ENCODE data around the gene GPR142. TPM values are rescaled to one million over a fixed set of nuclear protein-coding genes. Genes with fewer than 3 reads are reported as not detected.

GPR142 gene
- total and polyA plus RNA-seq, 10 of the 15 experiments (the other 5 are each of a cell fraction or from before 2014, with no cell fraction given): not detected

GRCh38 chr17:74345433-74346241 is 21.7 kb upstream of the GPR142 start:
- Histone ChIP-seq H3K79me2 (ENCODE audit: control insufficient read depth, insufficient read depth, low read length) (no peaks in the 10 kb centered on the region), H3K9me3 (replicated peaks; ENCODE audit: control insufficient read depth, insufficient read depth, low read length) (no peaks in the 10 kb centered on the region), H3K4me3 (no peak overlapping the region), H4K20me1 (ENCODE audit: control insufficient read depth, insufficient read depth) (no peaks in the 10 kb centered on the region), H3K27ac (ENCODE audit: control insufficient read depth, insufficient read depth) (no peak overlapping the region), H2AFZ (ENCODE audit: control insufficient read depth, low read depth, low read length) (no peak overlapping the region), H3K36me3 (ENCODE audit: control insufficient read depth in 2 of 2, insufficient read depth in 2 of 2, low read length in 1 of 2) (no peaks in the 10 kb centered on the region), H3K4me2 (ENCODE audit: control insufficient read depth, insufficient read depth) (no peak overlapping the region), H3K9ac (ENCODE audit: control insufficient read depth, insufficient read depth, low read length) (no peak overlapping the region), H3K4me1 (ENCODE audit: control insufficient read depth, insufficient read depth, low read length) (no peaks in the 10 kb centered on the region), H3K27me3 (replicated peaks in 1 of 2; ENCODE audit: control insufficient read depth in 2 of 2, insufficient read depth in 2 of 2, low read length in 1 of 2) (no peaks in the 10 kb centered on the region; a peak in 2 of 4 replicates)
- BruUV-seq (replicated peaks): no TSS peak
- intact Hi-C loops (cut with micrococcal nuclease; ENCODE audit: unreplicated experiment): no loop called here
- FAIRE-seq: no peak
- ChIA-PET RAD21 (ENCODE audit: unreplicated experiment) (no interaction called here), CTCF (no interaction called here), POLR2A (no interaction called here), SMC1A (ENCODE audit: uncharacterized antibody, unreplicated experiment) (no interaction called here)
- 12% methylated on average over 13 of the region's 13 CpGs for WGBS (ENCODE audit: insufficient coverage, insufficient replicate concordance, low lambda C conversion rate, missing lambda C conversion rate)
- no peak for DNase-seq (ENCODE audit: low read depth, low spot score)
- ATAC-seq: peak; percentile 53
- in situ Hi-C loops (cut with MboI): no loop called here
- no peak for TF ChIP-seq EZH2 (IDR thresholded peaks at IDR 0.05; ENCODE audit: borderline replicate concordance, control insufficient read depth, low read depth, low read length)
- peak in 1 of 2 experiments; percentile 37; a peak in 1 of 4 replicates for TF ChIP-seq BHLHE40 (IDR thresholded peaks at IDR 0.05; ENCODE audit: borderline replicate concordance in 1 of 2, low read depth in 2 of 2, low read length in 1 of 2)

- ChIA-PET RAD21 (ENCODE audit: unreplicated experiment) (interaction anchor here (1.3 kb wide), 1 partner anchor 47 kb away, joined by 4 read pairs; no protein-coding TSS in a partner anchor), SMC1A (ENCODE audit: uncharacterized antibody, unreplicated experiment) (interaction anchor here (0.5 kb wide), 1 partner anchor 51 kb away, joined by 3 read pairs; no protein-coding TSS in a partner anchor), CTCF (interaction anchor here (0.7 to 1.3 kb wide), 2 partner anchors 15 to 20 kb away, joined by 3 read pairs; no protein-coding TSS in a partner anchor), POLR2A (no interaction called here)
- Histone ChIP-seq H3K27me3 (replicated peaks in 1 of 2; ENCODE audit: control insufficient read depth in 2 of 2, insufficient read depth in 2 of 2, low read length in 1 of 2) (peaks cover 3% of the 10 kb centered on the region in 2 experiments; a peak in 3 of 4 replicates), H3K4me2 (ENCODE audit: control insufficient read depth, insufficient read depth) (no peak overlapping the region), H3K36me3 (ENCODE audit: control insufficient read depth in 2 of 2, insufficient read depth in 2 of 2, low read length in 1 of 2) (no peaks in the 10 kb centered on the region), H2AFZ (ENCODE audit: control insufficient read depth, low read depth, low read length) (no peak overlapping the region), H3K79me2 (ENCODE audit: control insufficient read depth, insufficient read depth, low read length) (no peaks in the 10 kb centered on the region), H3K27ac (ENCODE audit: control insufficient read depth, insufficient read depth) (no peak overlapping the region), H3K4me3 (no peak overlapping the region), H4K20me1 (ENCODE audit: control insufficient read depth, insufficient read depth) (no peaks in the 10 kb centered on the region), H3K9ac (ENCODE audit: control insufficient read depth, insufficient read depth, low read length) (no peak overlapping the region), H3K4me1 (ENCODE audit: control insufficient read depth, insufficient read depth, low read length) (no peaks in the 10 kb centered on the region), H3K9me3 (replicated peaks; ENCODE audit: control insufficient read depth, insufficient read depth, low read length) (no peaks in the 10 kb centered on the region)
- DNase-seq (ENCODE audit: low read depth, low spot score) (no peak), FAIRE-seq (no peak), ATAC-seq (no peak)
- intact Hi-C loops (cut with micrococcal nuclease; ENCODE audit: unreplicated experiment) (no loop called here), in situ Hi-C loops (cut with MboI) (no loop called here)
- WGBS (ENCODE audit: insufficient coverage, insufficient replicate concordance, low lambda C conversion rate, missing lambda C conversion rate): 51% methylated on average over 14 of the region's 14 CpGs
- BruUV-seq (replicated peaks): no TSS peak
- TF ChIP-seq CHD1 (IDR thresholded peaks at IDR 0.05; ENCODE audit: low read depth, low read length): no peak
- TF ChIP-seq IRF5 (IDR thresholded peaks at IDR 0.05; ENCODE audit: borderline replicate concordance): no peak
- TF ChIP-seq ATF2 (IDR thresholded peaks at IDR 0.05; ENCODE audit: low read length): no peak
- no peak for TF ChIP-seq MXI1 (IDR thresholded peaks at IDR 0.05; ENCODE audit: low read depth, low read length)
- TF ChIP-seq, protein P1, sequence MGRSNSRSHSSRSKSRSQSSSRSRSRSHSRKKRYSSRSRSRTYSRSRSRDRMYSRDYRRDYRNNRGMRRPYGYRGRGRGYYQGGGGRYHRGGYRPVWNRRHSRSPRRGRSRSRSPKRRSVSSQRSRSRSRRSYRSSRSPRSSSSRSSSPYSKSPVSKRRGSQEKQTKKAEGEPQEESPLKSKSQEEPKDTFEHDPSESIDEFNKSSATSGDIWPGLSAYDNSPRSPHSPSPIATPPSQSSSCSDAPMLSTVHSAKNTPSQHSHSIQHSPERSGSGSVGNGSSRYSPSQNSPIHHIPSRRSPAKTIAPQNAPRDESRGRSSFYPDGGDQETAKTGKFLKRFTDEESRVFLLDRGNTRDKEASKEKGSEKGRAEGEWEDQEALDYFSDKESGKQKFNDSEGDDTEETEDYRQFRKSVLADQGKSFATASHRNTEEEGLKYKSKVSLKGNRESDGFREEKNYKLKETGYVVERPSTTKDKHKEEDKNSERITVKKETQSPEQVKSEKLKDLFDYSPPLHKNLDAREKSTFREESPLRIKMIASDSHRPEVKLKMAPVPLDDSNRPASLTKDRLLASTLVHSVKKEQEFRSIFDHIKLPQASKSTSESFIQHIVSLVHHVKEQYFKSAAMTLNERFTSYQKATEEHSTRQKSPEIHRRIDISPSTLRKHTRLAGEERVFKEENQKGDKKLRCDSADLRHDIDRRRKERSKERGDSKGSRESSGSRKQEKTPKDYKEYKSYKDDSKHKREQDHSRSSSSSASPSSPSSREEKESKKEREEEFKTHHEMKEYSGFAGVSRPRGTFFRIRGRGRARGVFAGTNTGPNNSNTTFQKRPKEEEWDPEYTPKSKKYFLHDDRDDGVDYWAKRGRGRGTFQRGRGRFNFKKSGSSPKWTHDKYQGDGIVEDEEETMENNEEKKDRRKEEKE (IDR thresholded peaks at IDR 0.05): no peak
- TF ChIP-seq SMC3 (IDR thresholded peaks at IDR 0.05; ENCODE audit: borderline replicate concordance, low read length): no peak
- no peak for TF ChIP-seq BACH1 (IDR thresholded peaks at IDR 0.05; ENCODE audit: borderline replicate concordance)
- no peak for TF ChIP-seq KAT2A (conservative IDR thresholded peaks at IDR 0.05; ENCODE audit: control insufficient read depth, low read depth, low read length)
These were observed 19.7 kb upstream of the GPR142 start for GRCh38 chr17:74347646-74348045.

Data from GM12878 (cell line).